Ishikawa (cell line): ENCODE data around the gene TMC7.

ENCODE experiments used
- CEBPB ChIP-seq: IDR thresholded peaks from 2 replicates; pipeline ENCODE4 v1.6.1; 2012
- CREB1 ChIP-seq: IDR thresholded peaks from 2 replicates; pipeline ENCODE4 v1.6.1; 2012; ENCODE audit warnings: low read depth
- EGR1 ChIP-seq: IDR thresholded peaks from 2 replicates; pipeline ENCODE4 v1.6.1; 2012
- EP300 ChIP-seq: IDR thresholded peaks from 2 replicates; pipeline ENCODE4 v1.6.1; 2012; ENCODE audit warnings: borderline replicate concordance
- FOXM1 ChIP-seq: IDR thresholded peaks from 2 replicates; pipeline ENCODE4 v1.6.1; 2012; ENCODE audit warnings: low read depth, borderline replicate concordance
- NFIC ChIP-seq: IDR thresholded peaks from 2 replicates; pipeline ENCODE4 v1.6.1; 2012
- RAD21 ChIP-seq: IDR thresholded peaks from 2 replicates; pipeline ENCODE4 v1.6.1; 2012; ENCODE audit warnings: low read depth
- TAF1 ChIP-seq: IDR thresholded peaks from 2 replicates; pipeline ENCODE4 v1.6.1; 2012; ENCODE audit warnings: low read depth, mild to moderate bottlenecking
- TCF12 ChIP-seq: IDR thresholded peaks from 2 replicates; pipeline ENCODE4 v1.6.1; 2012; ENCODE audit warnings: low read depth
- TEAD4 ChIP-seq: IDR thresholded peaks from 2 replicates; pipeline ENCODE4 v1.6.1; 2012
- YY1 ChIP-seq: IDR thresholded peaks from 2 replicates; pipeline ENCODE4 v1.6.1; 2012; ENCODE audit warnings: low read depth
- ZBTB7A ChIP-seq: IDR thresholded peaks from 2 replicates; pipeline ENCODE4 v1.6.1; 2012; ENCODE audit warnings: low read depth
- TF ChIP-seq, protein P1 (sequence below): IDR thresholded peaks from 2 replicates; pipeline ENCODE4 v1.6.1; 2012
- TF ChIP-seq, protein P2 (sequence below): IDR thresholded peaks from 2 replicates; pipeline ENCODE4 v1.6.1; 2012; ENCODE audit warnings: low read depth, mild to moderate bottlenecking
- TF ChIP-seq, protein P3 (sequence below): IDR thresholded peaks from 2 replicates; pipeline ENCODE4 v1.6.1; 2012

Gene TMC7

DNA sequence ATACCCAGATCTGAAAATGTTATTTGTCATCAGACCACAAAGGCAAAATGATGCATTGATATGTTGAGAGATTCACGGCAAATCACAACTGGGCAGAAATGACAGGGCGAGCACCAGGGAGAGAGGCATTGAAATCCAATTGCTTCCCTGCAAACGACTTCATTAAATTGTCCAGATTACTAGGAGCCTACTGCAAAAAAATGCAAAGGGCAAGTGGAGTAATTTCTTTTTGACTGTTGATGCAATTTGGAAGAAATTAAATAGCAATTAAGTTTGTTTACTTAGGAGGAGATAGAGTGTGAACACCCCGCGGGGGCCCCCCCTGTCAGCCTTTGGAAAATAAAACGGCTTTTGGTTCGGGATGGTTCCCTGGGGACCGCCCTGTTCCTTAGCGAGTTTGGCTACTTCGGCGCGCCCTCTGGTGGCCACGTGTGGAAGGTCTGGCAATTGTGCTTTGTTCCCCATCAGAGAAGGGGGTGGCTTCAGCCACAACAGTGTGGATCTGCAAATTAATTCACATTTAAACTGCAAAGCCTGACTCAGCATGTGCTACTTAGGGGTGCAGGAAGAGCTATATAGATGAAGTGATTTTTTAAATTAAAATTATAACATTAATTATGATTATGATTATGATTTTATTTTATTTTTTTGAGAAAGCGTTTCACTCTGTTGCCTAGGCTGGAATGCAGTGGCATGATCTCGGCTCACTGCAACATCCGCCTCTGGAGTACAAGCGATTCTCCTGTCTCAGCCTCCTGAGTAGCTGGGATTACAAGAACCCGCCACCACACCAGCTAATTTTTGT, 14.5 kb upstream of the TMC7 start:
- TF ChIP-seq RAD21 (peak; percentile 94), FOXM1 (no peak), YY1 (no peak), TEAD4 (no peak), TAF1 (no peak), EP300 (no peak)

DNA sequence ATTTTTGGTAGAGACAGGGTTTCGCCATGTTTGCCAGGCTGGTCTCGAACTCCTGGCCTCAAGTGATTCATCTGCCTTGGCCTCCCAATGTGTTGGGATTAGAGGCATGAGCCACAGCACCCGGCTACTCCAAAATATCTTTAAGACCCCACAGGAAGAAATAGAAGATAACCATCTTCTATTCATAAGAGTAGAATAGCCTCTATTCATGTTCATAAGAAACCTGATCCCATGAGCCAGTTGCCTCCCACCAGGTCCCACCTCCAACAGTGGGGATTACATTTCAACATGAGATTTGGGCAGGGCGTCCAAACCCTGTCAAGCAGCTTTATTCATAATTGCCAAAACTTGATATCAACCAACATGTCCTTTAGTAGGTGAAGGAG, 13.9 kb upstream of the TMC7 start:
- TF ChIP-seq EGR1 (no peak), EP300 (no peak), FOXM1 (no peak), CREB1 (no peak), ZBTB7A (no peak), TAF1 (no peak), CEBPB (no peak), TEAD4 (no peak), TCF12 (no peak), YY1 (no peak), RAD21 (no peak), NFIC (no peak)
- TF ChIP-seq, protein P1, sequence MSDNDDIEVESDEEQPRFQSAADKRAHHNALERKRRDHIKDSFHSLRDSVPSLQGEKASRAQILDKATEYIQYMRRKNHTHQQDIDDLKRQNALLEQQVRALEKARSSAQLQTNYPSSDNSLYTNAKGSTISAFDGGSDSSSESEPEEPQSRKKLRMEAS = no peak
- TF ChIP-seq, protein P2, sequence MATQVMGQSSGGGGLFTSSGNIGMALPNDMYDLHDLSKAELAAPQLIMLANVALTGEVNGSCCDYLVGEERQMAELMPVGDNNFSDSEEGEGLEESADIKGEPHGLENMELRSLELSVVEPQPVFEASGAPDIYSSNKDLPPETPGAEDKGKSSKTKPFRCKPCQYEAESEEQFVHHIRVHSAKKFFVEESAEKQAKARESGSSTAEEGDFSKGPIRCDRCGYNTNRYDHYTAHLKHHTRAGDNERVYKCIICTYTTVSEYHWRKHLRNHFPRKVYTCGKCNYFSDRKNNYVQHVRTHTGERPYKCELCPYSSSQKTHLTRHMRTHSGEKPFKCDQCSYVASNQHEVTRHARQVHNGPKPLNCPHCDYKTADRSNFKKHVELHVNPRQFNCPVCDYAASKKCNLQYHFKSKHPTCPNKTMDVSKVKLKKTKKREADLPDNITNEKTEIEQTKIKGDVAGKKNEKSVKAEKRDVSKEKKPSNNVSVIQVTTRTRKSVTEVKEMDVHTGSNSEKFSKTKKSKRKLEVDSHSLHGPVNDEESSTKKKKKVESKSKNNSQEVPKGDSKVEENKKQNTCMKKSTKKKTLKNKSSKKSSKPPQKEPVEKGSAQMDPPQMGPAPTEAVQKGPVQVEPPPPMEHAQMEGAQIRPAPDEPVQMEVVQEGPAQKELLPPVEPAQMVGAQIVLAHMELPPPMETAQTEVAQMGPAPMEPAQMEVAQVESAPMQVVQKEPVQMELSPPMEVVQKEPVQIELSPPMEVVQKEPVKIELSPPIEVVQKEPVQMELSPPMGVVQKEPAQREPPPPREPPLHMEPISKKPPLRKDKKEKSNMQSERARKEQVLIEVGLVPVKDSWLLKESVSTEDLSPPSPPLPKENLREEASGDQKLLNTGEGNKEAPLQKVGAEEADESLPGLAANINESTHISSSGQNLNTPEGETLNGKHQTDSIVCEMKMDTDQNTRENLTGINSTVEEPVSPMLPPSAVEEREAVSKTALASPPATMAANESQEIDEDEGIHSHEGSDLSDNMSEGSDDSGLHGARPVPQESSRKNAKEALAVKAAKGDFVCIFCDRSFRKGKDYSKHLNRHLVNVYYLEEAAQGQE = no peak
- TF ChIP-seq, protein P3, sequence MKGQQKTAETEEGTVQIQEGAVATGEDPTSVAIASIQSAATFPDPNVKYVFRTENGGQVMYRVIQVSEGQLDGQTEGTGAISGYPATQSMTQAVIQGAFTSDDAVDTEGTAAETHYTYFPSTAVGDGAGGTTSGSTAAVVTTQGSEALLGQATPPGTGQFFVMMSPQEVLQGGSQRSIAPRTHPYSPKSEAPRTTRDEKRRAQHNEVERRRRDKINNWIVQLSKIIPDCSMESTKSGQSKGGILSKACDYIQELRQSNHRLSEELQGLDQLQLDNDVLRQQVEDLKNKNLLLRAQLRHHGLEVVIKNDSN = no peak

DNA sequence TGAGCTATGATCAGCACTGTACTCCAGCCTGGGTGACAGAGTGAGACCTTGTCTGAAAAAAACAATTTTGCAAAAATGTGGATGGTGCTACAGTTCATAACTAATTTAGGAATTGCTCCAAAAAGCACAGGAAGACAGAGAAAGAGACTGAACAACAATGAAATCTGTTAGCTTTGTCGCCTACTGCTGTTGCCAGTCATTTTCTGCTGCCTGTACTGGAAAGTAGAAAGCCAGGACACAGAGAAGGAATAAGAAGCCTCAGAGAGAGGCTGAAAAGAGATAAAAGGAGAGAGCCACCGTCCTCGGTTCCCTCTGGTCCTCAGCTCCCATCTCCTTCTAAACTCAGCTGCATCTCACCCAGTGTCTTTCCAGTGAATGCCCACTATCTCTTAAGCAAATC, 8.6 kb upstream of the TMC7 start:
- no peak for TF ChIP-seq RAD21
- TF ChIP-seq EGR1 = no peak
- TF ChIP-seq, protein P2 = no peak
- TF ChIP-seq TEAD4 = no peak
- TF ChIP-seq, protein P1 = no peak
- TF ChIP-seq TAF1 = no peak
- TF ChIP-seq CREB1 = no peak
- no peak for TF ChIP-seq ZBTB7A
- no peak for TF ChIP-seq NFIC
- TF ChIP-seq CEBPB = no peak
- TF ChIP-seq, protein P3 = no peak
- no peak for TF ChIP-seq TCF12

DNA sequence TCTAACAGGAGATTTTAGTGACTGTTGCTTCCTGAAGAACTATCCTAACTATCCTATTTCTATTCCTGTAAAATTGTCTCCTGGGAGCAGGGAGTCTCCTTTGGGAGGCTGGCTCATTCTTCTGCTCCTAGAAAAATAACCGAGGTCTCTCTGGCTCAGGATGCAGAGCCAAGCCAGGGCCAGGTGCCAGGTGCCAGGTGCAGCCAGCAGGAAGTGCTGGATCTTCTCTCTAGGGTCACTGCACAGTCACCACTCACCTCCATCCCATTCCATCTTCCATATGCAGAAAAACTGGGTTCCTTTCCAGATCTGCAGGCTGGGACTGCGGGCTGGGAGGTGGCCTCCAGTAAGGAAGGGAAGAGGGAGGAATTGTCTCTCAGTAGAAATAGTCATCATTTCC, 3.8 kb upstream of the TMC7 start:
- TF ChIP-seq, protein P1 = no peak
- TF ChIP-seq EP300 (no peak), CREB1 (no peak), TAF1 (no peak)

DNA sequence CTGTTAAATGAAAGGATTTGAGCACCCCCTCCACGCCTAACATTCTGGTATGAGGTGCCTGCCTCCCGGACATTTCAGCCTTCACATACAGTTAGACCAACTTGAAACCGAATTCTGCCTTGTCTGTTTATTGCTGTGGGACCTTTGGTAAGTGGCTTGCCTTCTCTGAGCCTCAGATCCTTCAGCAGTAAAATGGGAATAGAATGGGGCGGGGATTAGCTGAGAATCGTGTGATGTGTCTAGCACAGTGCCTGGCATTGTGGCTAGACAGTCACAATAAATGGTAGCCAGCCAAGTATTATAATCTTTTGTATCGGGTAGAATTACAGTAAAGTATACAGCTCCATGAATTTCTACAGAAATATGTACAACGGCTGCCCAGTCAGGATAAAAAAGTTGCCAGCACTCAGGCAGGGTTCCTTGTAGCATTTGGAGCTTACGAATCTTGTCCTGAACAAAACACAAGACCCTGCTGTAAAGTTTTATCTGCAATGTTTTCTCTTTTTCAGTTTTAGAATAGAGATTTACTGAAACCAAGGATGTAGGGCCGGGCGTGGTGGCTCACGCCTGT, 786 bp downstream of the TMC7 start:
- no peak for TF ChIP-seq TEAD4
- no peak for TF ChIP-seq YY1
- no peak for TF ChIP-seq RAD21
- no peak for TF ChIP-seq EP300
- TF ChIP-seq, protein P3 = no peak
- no peak for TF ChIP-seq TCF12
- no peak for TF ChIP-seq FOXM1
- TF ChIP-seq, protein P1 = no peak
- TF ChIP-seq TAF1 = no peak
- TF ChIP-seq CEBPB = no peak
- no peak for TF ChIP-seq NFIC
- no peak for TF ChIP-seq CREB1
- TF ChIP-seq ZBTB7A = no peak
- TF ChIP-seq, protein P2 = no peak
- no peak for TF ChIP-seq EGR1
